NCI-H1694 (cell line): Measurements from ENCODE around the gene ANKRD33.

Experiments
- DNase-seq: peaks from one replicate; lab custom pipeline; 2025; lab: John Stamatoyannopoulos, UW

The ANKRD33 gene

GRCh38 chr12:51905471-51906429 is 17.8 kb downstream of the ANKRD33 start:
- DNase-seq = no peak

GRCh38 chr12:51906430-51907082 is 18.7 kb downstream of the ANKRD33 start:
- no peak for DNase-seq

- no peak for DNase-seq
Measured at GRCh38 chr12:51907083-51907855, 19.4 kb downstream of the ANKRD33 start, which contains the start of gene ACVRL1. TSS of gene ACVRL1 (plus strand) at chr12:51907504. CDS start at chr12:51912475, 4,971 bp downstream.

DNA sequence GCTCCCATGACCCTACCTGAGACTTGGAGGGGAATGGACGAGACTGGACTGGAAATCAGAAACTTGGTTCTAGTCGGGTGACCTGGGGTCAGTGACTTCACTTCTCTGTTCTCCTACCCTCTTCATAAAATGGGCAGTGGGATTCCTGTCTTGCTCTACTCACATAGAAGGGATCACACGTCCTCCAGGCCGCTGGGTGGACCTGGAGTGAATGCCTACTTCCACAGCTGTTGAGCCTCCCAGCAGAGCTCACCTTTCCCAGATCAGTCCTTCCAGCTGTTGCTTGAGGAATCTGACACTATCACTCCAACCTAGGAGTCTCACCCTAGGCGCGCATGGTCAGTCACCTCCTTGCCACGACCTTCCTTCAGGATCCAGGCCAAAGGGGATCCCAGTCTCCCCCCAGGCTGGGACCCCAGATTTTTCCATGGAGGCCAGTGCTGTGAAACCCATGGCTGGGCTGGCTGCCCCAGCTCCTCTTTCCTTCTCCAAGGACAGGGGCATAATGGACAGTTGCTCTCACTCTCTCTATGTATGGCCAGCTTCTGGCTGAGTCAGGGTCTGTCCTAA is 20.0 kb downstream of the ANKRD33 start:
- no peak for DNase-seq

DNA sequence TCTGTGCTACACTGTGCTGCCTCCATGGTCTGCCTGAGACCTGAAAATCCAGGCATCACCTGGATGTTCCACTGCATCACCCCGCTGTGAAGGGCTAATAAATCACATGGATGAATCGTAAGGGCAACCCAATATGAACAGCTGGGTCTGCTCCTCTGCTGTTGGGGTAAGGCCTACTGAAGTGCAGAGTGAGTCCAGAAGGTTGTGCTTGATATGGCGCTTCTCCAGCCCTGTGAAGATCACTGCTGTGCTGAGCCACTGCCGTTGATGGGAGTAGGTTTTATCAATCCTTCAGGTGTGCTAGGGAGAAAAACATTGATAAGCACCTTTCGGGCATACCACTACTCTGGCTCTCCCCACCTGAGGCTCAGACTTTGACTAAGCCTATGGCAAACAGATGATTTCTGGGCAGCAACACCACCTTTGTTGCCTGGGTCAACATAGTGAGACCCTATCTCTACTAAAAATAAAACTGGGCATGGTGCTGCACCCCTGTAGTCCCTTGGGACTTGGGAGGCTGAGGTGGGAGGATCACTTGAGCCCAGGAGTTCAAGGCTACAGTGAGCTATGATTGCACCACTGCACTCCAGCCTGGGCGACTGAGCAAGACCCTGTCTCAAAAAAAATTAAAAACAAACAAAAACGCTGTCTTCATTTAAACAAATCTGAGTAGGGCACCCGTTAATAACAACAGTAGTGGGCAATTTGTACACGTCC is 21.1 kb downstream of the ANKRD33 start:
- DNase-seq = no peak

- DNase-seq = no peak
Measured at GRCh38 chr12:51910168-51910567, 22.3 kb downstream of the ANKRD33 start.

GRCh38 chr12:51910691-51911090 is 22.8 kb downstream of the ANKRD33 start:
- DNase-seq = no peak

DNA sequence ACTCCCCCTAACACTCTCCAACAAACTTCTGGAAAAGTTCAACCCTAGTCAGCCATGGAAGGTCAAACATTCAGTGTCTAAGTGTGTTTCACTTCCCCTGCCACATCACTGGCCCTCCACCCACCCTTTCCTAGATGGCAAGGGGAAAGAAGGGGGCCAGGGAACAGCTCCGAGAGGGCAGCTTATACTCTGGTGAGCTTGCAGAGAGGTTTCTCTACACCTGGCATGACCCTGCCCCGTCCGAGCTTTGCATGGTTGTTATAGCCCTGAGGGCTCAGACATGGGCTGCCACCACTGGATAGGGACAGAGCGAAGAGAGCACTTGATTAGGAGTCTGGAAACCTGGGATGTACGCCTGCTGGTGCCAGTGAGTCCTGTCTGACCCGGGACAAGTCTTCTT is 23.4 kb downstream of the ANKRD33 start:
- no peak for DNase-seq

GRCh38 chr12:51911788-51912711 is 24.1 kb downstream of the ANKRD33 start:
- DNase-seq = no peak

DNA sequence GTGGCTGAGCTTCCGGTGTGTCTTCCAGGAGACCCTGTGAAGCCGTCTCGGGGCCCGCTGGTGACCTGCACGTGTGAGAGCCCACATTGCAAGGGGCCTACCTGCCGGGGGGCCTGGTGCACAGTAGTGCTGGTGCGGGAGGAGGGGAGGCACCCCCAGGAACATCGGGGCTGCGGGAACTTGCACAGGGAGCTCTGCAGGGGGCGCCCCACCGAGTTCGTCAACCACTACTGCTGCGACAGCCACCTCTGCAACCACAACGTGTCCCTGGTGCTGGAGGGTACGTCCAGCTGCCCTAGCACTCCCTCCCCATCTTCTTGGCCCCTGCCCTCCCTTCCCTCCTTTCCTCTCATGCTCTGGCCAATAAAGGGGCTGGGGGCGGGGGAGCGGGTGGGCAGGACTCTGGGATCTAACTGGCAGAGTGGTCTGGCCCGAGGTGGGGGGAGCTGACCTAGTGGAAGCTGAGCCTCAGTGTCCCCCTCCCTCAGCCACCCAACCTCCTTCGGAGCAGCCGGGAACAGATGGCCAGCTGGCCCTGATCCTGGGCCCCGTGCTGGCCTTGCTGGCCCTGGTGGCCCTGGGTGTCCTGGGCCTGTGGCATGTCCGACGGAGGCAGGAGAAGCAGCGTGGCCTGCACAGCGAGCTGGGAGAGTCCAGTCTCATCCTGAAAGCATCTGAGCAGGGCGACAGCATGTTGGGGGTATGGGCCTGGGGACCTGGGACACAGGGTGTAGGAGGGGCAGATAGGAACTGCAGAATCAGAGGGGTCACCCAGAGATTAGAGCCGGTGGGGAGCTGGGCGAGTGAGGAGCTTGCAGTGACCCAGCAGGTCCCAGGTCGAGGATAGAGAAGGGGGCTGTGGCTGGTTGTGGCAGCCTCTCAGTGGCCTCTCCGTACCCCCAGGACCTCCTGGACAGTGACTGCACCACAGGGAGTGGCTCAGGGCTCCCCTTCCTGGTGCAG is 25.4 kb downstream of the ANKRD33 start:
- DNase-seq = no peak

DNA sequence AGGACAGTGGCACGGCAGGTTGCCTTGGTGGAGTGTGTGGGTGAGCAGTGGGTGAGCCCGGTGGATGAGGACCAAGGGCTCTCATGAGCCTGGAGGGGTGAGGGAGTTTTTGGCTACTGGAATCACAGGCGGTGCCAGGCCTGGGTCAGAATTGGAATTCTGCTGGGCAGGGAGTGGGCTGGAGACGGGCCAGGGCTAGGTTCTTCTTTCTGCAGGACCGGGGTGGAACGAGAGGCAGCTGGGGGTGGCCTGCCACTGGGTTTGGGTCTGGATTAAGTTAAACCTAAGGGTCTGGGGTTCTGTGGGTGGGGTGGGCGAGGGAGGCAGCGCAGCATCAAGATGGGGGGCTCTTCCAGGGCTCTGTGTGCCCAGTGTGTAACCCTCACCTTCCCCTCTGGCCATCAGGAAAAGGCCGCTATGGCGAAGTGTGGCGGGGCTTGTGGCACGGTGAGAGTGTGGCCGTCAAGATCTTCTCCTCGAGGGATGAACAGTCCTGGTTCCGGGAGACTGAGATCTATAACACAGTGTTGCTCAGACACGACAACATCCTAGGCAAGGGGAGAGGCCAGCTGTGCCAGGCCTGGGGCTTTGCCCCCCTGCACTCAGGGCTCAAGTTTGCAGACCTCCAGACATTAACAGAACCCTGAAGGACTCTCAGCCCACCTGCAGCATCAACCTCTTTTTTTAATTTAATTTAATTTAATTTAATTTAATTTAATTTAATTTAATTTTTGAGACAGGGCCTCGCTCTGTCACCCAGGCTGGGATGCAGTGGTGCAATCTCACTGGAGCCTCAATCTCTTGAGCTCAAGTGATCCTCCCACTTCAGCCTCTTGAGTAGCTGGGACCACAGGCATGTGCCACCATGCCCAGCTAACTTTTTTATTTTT is 26.4 kb downstream of the ANKRD33 start:
- no peak for DNase-seq

DNA sequence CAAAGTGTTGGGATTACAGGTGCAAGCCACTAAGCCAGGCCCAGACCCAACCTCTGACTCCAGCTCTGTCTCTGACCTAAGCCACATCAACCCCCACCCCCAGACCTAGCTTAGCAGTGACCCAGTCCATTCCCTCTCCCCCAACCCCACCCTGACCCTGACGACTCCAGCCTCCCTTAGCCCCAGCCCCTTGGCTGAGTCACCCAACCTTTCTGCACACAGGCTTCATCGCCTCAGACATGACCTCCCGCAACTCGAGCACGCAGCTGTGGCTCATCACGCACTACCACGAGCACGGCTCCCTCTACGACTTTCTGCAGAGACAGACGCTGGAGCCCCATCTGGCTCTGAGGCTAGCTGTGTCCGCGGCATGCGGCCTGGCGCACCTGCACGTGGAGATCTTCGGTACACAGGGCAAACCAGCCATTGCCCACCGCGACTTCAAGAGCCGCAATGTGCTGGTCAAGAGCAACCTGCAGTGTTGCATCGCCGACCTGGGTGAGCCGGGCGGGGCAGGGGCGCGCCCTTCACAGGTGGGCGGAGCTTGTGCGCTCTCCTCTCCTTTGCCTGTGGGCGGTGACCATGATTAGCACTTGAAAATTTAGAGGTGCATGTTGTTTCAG is 27.2 kb downstream of the ANKRD33 start:
- no peak for DNase-seq

DNA sequence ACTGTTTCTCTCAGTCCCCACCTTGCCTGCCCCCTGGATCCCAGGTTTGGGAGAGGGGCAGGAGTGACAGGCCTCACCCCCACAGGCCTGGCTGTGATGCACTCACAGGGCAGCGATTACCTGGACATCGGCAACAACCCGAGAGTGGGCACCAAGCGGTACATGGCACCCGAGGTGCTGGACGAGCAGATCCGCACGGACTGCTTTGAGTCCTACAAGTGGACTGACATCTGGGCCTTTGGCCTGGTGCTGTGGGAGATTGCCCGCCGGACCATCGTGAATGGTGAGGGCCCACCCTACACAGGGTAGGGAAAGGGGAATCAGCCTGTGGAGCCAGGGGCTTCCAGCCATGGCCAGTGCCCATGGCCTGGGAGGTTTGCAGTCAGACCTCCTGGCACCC is 28.0 kb downstream of the ANKRD33 start:
- no peak for DNase-seq

GRCh38 chr12:51917041-51917590 is 29.2 kb downstream of the ANKRD33 start:
- no peak for DNase-seq

GRCh38 chr12:51917746-51918453 is 30.0 kb downstream of the ANKRD33 start:
- no peak for DNase-seq

GRCh38 chr12:51920046-51920445 is 32.1 kb downstream of the ANKRD33 start:
- DNase-seq = no peak
